H9 (cell line): Measurements from ENCODE around the gene MCF2L2. TPM values are rescaled to one million over a fixed set of nuclear protein-coding genes. Genes with fewer than 3 reads are reported as not detected.

Source experiments
- DNase-seq: peaks from one replicate; pipeline ENCODE4 v3.0.0-alpha.2; 2017
- H2AFZ ChIP-seq: one replicate; pipeline ENCODE4 v1.6.1; 2013; ENCODE audit warnings: mild to moderate bottlenecking, low read length, control low read depth, moderate library complexity
- H2AK5ac ChIP-seq: 2 replicates; pipeline ENCODE4 v1.6.1; 2013; ENCODE audit warnings: low read length, control low read depth, mixed read lengths; ENCODE audit not compliant: insufficient read length
- H2BK120ac ChIP-seq: one replicate; pipeline ENCODE4 v1.6.1; 2013; ENCODE audit warnings: low read depth, mild to moderate bottlenecking, low read length, control low read depth, inconsistent platforms; ENCODE audit not compliant: poor library complexity, severe bottlenecking
- H2BK12ac ChIP-seq: 2 replicates; pipeline ENCODE4 v1.6.1; 2013; ENCODE audit warnings: low read length, control low read depth, mixed read lengths, low read depth; ENCODE audit not compliant: insufficient read length
- H2BK15ac ChIP-seq: 2 replicates; pipeline ENCODE4 v1.6.1; 2013; ENCODE audit warnings: low read depth, low read length, control low read depth
- H2BK20ac ChIP-seq: one replicate; pipeline ENCODE4 v1.6.1; 2013; ENCODE audit warnings: low read depth, mild to moderate bottlenecking, low read length, control low read depth, inconsistent platforms; ENCODE audit not compliant: poor library complexity, severe bottlenecking
- H2BK5ac ChIP-seq: 2 replicates; pipeline ENCODE4 v1.6.1; 2013; ENCODE audit warnings: low read length, control low read depth, mixed read lengths; ENCODE audit not compliant: insufficient read length
- H3K14ac ChIP-seq: 2 replicates; pipeline ENCODE4 v1.6.1; 2013; ENCODE audit warnings: low read length, control low read depth; ENCODE audit not compliant: insufficient read depth
- H3K18ac ChIP-seq: 2 replicates; pipeline ENCODE4 v1.6.1; 2013; ENCODE audit warnings: low read depth, mild to moderate bottlenecking, mixed read lengths, low read length, control low read depth; ENCODE audit not compliant: insufficient read length
- H3K23ac ChIP-seq: 2 replicates; pipeline ENCODE4 v1.6.1; 2013; ENCODE audit warnings: low read length, control low read depth, mixed read lengths, low read depth; ENCODE audit not compliant: insufficient read length
- H3K23me2 ChIP-seq: 2 replicates; pipeline ENCODE4 v1.6.1; 2013; ENCODE audit warnings: low read depth, mild to moderate bottlenecking, mixed read lengths, low read length, control low read depth; ENCODE audit not compliant: insufficient read length, poor library complexity, severe bottlenecking
- H3K27ac ChIP-seq: 2 replicates; pipeline ENCODE4 v1.5.1; 2013; ENCODE audit warnings: low read length, control low read depth, mixed read lengths, low read depth; ENCODE audit not compliant: insufficient read length
- H3K27me3 ChIP-seq: 2 replicates; pipeline ENCODE4 v1.6.1; 2013; ENCODE audit warnings: low read length, control low read depth, inconsistent platforms; ENCODE audit not compliant: insufficient read depth
- H3K4ac ChIP-seq: 2 replicates; pipeline ENCODE4 v1.6.1; 2013; ENCODE audit warnings: low read depth, mild to moderate bottlenecking, control low read depth, inconsistent platforms, low read length, moderate library complexity
- H3K4me1 ChIP-seq: 2 replicates; pipeline ENCODE4 v1.6.1; 2013; ENCODE audit warnings: low read length, control low read depth, inconsistent platforms; ENCODE audit not compliant: insufficient read depth
- H3K4me2 ChIP-seq: 2 replicates; pipeline ENCODE4 v1.6.1; 2013; ENCODE audit warnings: low read length, control low read depth, mixed read lengths; ENCODE audit not compliant: insufficient read length, insufficient read depth
- H3K56ac ChIP-seq: 2 replicates; pipeline ENCODE4 v1.6.1; 2013; ENCODE audit warnings: low read depth, mild to moderate bottlenecking, mixed read lengths, low read length, control low read depth; ENCODE audit not compliant: insufficient read length
- H3K79me1 ChIP-seq: 2 replicates; pipeline ENCODE4 v1.6.1; 2013; ENCODE audit warnings: low read depth, mild to moderate bottlenecking, moderate library complexity, low read length, control low read depth, inconsistent platforms; ENCODE audit not compliant: insufficient read depth, poor library complexity, severe bottlenecking
- H3K79me2 ChIP-seq: 2 replicates; pipeline ENCODE4 v1.6.1; 2013; ENCODE audit warnings: low read length, control low read depth, inconsistent platforms; ENCODE audit not compliant: insufficient read depth
- H3K9ac ChIP-seq: 2 replicates; pipeline ENCODE4 v1.6.1; 2013; ENCODE audit warnings: low read length, control low read depth, mixed read lengths; ENCODE audit not compliant: insufficient read length; ENCODE audit errors: extremely low read depth
- H3K9me3 ChIP-seq: one replicate; pipeline ENCODE4 v1.6.1; 2013; ENCODE audit warnings: low read depth, low read length, inconsistent platforms; ENCODE audit not compliant: control insufficient read depth
- H3T11ph ChIP-seq: one replicate; pipeline ENCODE4 v1.6.1; 2013; ENCODE audit warnings: mild to moderate bottlenecking, low read length, control low read depth, inconsistent platforms
- H4K20me1 ChIP-seq: one replicate; pipeline ENCODE4 v1.6.1; 2013; ENCODE audit not compliant: control insufficient read depth, insufficient read length, insufficient read depth
- H4K5ac ChIP-seq: 2 replicates; pipeline ENCODE4 v1.6.1; 2013; ENCODE audit warnings: low read depth, mild to moderate bottlenecking, mixed read lengths, low read length, control low read depth; ENCODE audit not compliant: insufficient read length
- H4K8ac ChIP-seq: replicated peaks from 2 replicates; pipeline ENCODE4 v1.6.1; 2013; ENCODE audit warnings: low read length, control low read depth, mixed read lengths, low read depth; ENCODE audit not compliant: insufficient read length
- H4K91ac ChIP-seq: 2 replicates; pipeline ENCODE4 v1.6.1; 2013; ENCODE audit warnings: low read depth, mild to moderate bottlenecking, moderate library complexity, mixed read lengths, low read length, control low read depth; ENCODE audit not compliant: insufficient read length
- H3K27ac Mint-ChIP-seq, 3 experiments: 2 replicates in 2 of 3; 3 replicates in 1 of 3; pipeline ENCODE4 v1.8.0; 2020 to 2021; ENCODE audit warnings: mixed read lengths in 3 of 3, mild to moderate bottlenecking in 1 of 3, moderate library complexity in 1 of 3
- H3K27me3 Mint-ChIP-seq: 2 replicates; pipeline ENCODE4 v1.8.0; 2021; ENCODE audit warnings: low read depth, mild to moderate bottlenecking, moderate library complexity, mixed read lengths
- H3K36me3 Mint-ChIP-seq, 3 experiments: 2 replicates in 2 of 3; 3 replicates in 1 of 3; pipeline ENCODE4 v1.8.0; 2020 to 2021; ENCODE audit warnings: low read depth in 3 of 3, mixed read lengths in 3 of 3; ENCODE audit not compliant: insufficient read depth in 1 of 3
- H3K4me1 Mint-ChIP-seq, 2 experiments: 2 replicates each; pipeline ENCODE4 v1.8.0; 2020; ENCODE audit warnings: mixed read lengths in 2 of 2
- H3K4me3 Mint-ChIP-seq, 2 experiments: 2 replicates in 1 of 2; 3 replicates in 1 of 2; pipeline ENCODE4 v1.8.0; 2020 to 2021; ENCODE audit warnings: mild to moderate bottlenecking in 2 of 2, mixed read lengths in 2 of 2, moderate library complexity in 1 of 2
- H3K9me3 Mint-ChIP-seq, 2 experiments: 2 replicates in 1 of 2; 3 replicates in 1 of 2; pipeline ENCODE4 v1.8.0; 2020; ENCODE audit warnings: mild to moderate bottlenecking in 2 of 2, mixed read lengths in 2 of 2, moderate library complexity in 1 of 2
- CTCF ChIP-seq: fragments of 200-600 bp; sonication (generic); conservative IDR thresholded peaks from 3 replicates; pipeline ENCODE4 v1.8.0; 2021; ENCODE audit warnings: antibody characterized with exemption, mild to moderate bottlenecking
- WGBS: extraction: QIAGEN DNeasy Blood & Tissue Kit; methylation state at CpG from one replicate; pipeline ENCODE4 v1.1.7; 2013; ENCODE audit warnings: missing lambda C conversion rate, low lambda C conversion rate, mixed read lengths; ENCODE audit not compliant: insufficient read length; ENCODE audit errors: extremely low coverage; 5-methylcytosine and 5-hydroxymethylcytosine counted together
- total RNA-seq: library from RNA; stranded (reverse); gene quantifications from 2 replicates; pipeline ENCODE4 v1.2.1, GENCODE V29; 2021

Gene MCF2L2
- total RNA-seq, 1 experiment from 2014 or later: 6.4 TPM

- H2BK5ac ChIP-seq: no peak overlapping the region
- H2BK12ac ChIP-seq: no peak overlapping the region
- H2BK15ac ChIP-seq: no peak overlapping the region
- TF ChIP-seq CTCF: no peak
- DNase-seq: no peak
- no peak overlapping the region for H2AFZ ChIP-seq
- no peaks in the 10 kb centered on the region for H3K27me3 Mint-ChIP-seq
- H3K9me3 ChIP-seq: no peaks in the 10 kb centered on the region
- H2BK120ac ChIP-seq: no peak overlapping the region
- WGBS: no CpG with 5 or more reads among the region's 8 CpGs
- H4K91ac ChIP-seq: no peak overlapping the region
- H3K79me1 ChIP-seq: no peaks in the 10 kb centered on the region
- H3K79me2 ChIP-seq: no peaks in the 10 kb centered on the region
- H3K9ac ChIP-seq: no peak overlapping the region
- H2AK5ac ChIP-seq: no peak overlapping the region
- no peak overlapping the region for H3K4ac ChIP-seq
- H3K4me3 Mint-ChIP-seq: no peak overlapping the region
- H3K18ac ChIP-seq: no peak overlapping the region
- H4K5ac ChIP-seq: no peak overlapping the region
- H3K9me3 Mint-ChIP-seq: no peaks in the 10 kb centered on the region
- no peak overlapping the region for H3K27ac ChIP-seq
- no peaks in the 10 kb centered on the region for H3K27me3 ChIP-seq
- peaks cover 9% of the 10 kb centered on the region; the same call in 1 of the 2 replicates for H3K4me1 ChIP-seq
- no peak overlapping the region for H3K56ac ChIP-seq
- H3T11ph ChIP-seq: no peak overlapping the region
- H3K4me2 ChIP-seq: no peak overlapping the region
- no peaks in the 10 kb centered on the region for H3K23me2 ChIP-seq
- H3K23ac ChIP-seq: no peak overlapping the region
- no peak overlapping the region for H3K14ac ChIP-seq
- no peak overlapping the region for H3K27ac Mint-ChIP-seq
- H4K20me1 ChIP-seq: no peaks in the 10 kb centered on the region
- H2BK20ac ChIP-seq: no peak overlapping the region
- no peak overlapping the region for H4K8ac ChIP-seq
- H3K4me1 Mint-ChIP-seq: peaks cover 34 to 36% of the 10 kb centered on the region in 2 experiments
- H3K36me3 Mint-ChIP-seq: peaks cover 0 to 2% (median 0%) of the 10 kb centered on the region in 3 experiments; a peak in 1 of 7 replicates
Observed at GRCh38 chr3:183332487-183332886, 95.9 kb downstream of the MCF2L2 start.
